OCI-LY1 (cell line): Measurements from ENCODE around the gene LDLRAD2.
"Not testable (repeated sequence)": the region's sequence is repeated elsewhere in the genome, so short reads cannot be mapped to it uniquely, and the experiment has no call there.

Experiments used
- H2AFZ ChIP-seq: fragments of 200-600 bp; sonication (generic), shearing (Covaris generic); 2 replicates; pipeline ENCODE4 v1.6.0; 2014; ENCODE audit warnings: antibody characterized with exemption, mild to moderate bottlenecking, low read length
- H3F3A ChIP-seq: fragments of 200-600 bp; sonication (generic), shearing (Covaris generic); 2 replicates; pipeline ENCODE4 v1.6.0; 2014; ENCODE audit warnings: mild to moderate bottlenecking, antibody characterized with exemption, low read length, moderate library complexity; ENCODE audit not compliant: insufficient read depth
- H3K27ac ChIP-seq: fragments of 200-600 bp; sonication (generic); 2 replicates; pipeline ENCODE4 v1.5.1; 2014; ENCODE audit warnings: low read length, mixed run types, mild to moderate bottlenecking, low read depth; ENCODE audit not compliant: poor library complexity, severe bottlenecking
- H3K27me3 ChIP-seq: fragments of 200-600 bp; sonication (generic); 2 replicates; pipeline ENCODE4 v1.6.0; 2014; ENCODE audit warnings: antibody characterized with exemption, mild to moderate bottlenecking, low read length, moderate library complexity; ENCODE audit not compliant: insufficient read depth
- H3K36me3 ChIP-seq: fragments of 200-600 bp; sonication (generic); 2 replicates; pipeline ENCODE4 v1.6.1; 2014; ENCODE audit warnings: mild to moderate bottlenecking, antibody characterized with exemption, low read length, moderate library complexity, mixed read lengths; ENCODE audit not compliant: insufficient read depth
- H3K4me1 ChIP-seq: fragments of 200-600 bp; sonication (generic); 2 replicates; pipeline ENCODE4 v1.5.1; 2014; ENCODE audit warnings: mild to moderate bottlenecking, low read length, moderate library complexity; ENCODE audit not compliant: insufficient read depth, severe bottlenecking
- H3K4me2 ChIP-seq: fragments of 200-600 bp; sonication (generic), shearing (Covaris generic); 2 replicates; pipeline ENCODE4 v1.6.1; 2014; ENCODE audit warnings: low read length
- H3K4me3 ChIP-seq: fragments of 200-600 bp; sonication (generic); 2 replicates; pipeline ENCODE4 v1.5.1; 2014; ENCODE audit warnings: low read length, low read depth, mild to moderate bottlenecking, mixed read lengths; ENCODE audit not compliant: poor library complexity, severe bottlenecking
- H3K79me2 ChIP-seq: fragments of 200-600 bp; shearing (Covaris generic); 2 replicates; pipeline ENCODE4 v1.6.1; 2016; ENCODE audit warnings: mixed run types, low read length, mixed read lengths; ENCODE audit not compliant: insufficient read depth
- H3K9ac ChIP-seq: fragments of 200-600 bp; sonication (generic), shearing (Covaris generic); 2 replicates; pipeline ENCODE4 v1.6.1; 2014; ENCODE audit warnings: mild to moderate bottlenecking, low read length, mixed read lengths
- H3K9me2 ChIP-seq: fragments of 200-600 bp; sonication (generic), shearing (Covaris generic); 2 replicates; pipeline ENCODE4 v1.6.1; 2014; ENCODE audit warnings: low read depth, mild to moderate bottlenecking, low read length, mixed read lengths
- H3K9me3 ChIP-seq: fragments of 200-600 bp; shearing (Covaris generic); 2 replicates; pipeline ENCODE4 v1.6.1; 2014; ENCODE audit warnings: low read length, mixed read lengths
- H4K20me1 ChIP-seq: fragments of 200-600 bp; sonication (generic), shearing (Covaris generic); 2 replicates; pipeline ENCODE4 v1.6.0; 2016; ENCODE audit warnings: mild to moderate bottlenecking, low read length; ENCODE audit not compliant: insufficient read depth
- CTCF ChIP-seq: fragments of 200-600 bp; sonication (generic), shearing (Covaris generic); IDR thresholded peaks from 2 replicates; pipeline ENCODE4 v1.5.1; 2017; ENCODE audit warnings: mild to moderate bottlenecking, antibody characterized with exemption, low read length, moderate library complexity, mixed read lengths
- EZH2 ChIP-seq: fragments of 200-600 bp; sonication (generic), shearing (Covaris generic); IDR thresholded peaks from 2 replicates; pipeline ENCODE4 v1.8.0; 2017; ENCODE audit warnings: borderline replicate concordance, mixed run types, mild to moderate bottlenecking, antibody characterized with exemption, low read length, moderate library complexity, mixed read lengths

Gene LDLRAD2

GRCh38 chr1:21782868-21783678 lies 29.0 kb upstream of the LDLRAD2 start, which contains the start of gene USP48:
Gene USP48, minus strand, starts transcription at chr1:21783149. Its CDS starts 192 bp downstream, at chr1:21782957.
- Histone ChIP-seq H3K4me2 (peak within 1 kb of the TSS; percentile 82), H2AFZ (peak within 1 kb of the TSS; percentile 42; the same call in 1 of the 2 replicates)
- no peak for TF ChIP-seq CTCF
- TF ChIP-seq EZH2, result no peak

GRCh38 chr1:21783679-21784603 lies 28.1 kb upstream of the LDLRAD2 start:
- H3K4me2 ChIP-seq, result peak overlapping the region; percentile 82
- no peaks in the 10 kb centered on the region for H3K27me3 ChIP-seq
- peak overlapping the region; percentile 97 for H3K27ac ChIP-seq
- peak overlapping the region; percentile 72 for H3K4me3 ChIP-seq
- H4K20me1 ChIP-seq, result no peaks in the 10 kb centered on the region
- no peaks in the 10 kb centered on the region; the same call in 1 of the 2 replicates for H3K36me3 ChIP-seq
- peak overlapping the region; percentile 42; the same call in 1 of the 2 replicates for H2AFZ ChIP-seq
- peaks cover 35% of the 10 kb centered on the region for H3K79me2 ChIP-seq
- H3K9ac ChIP-seq, result peak overlapping the region; percentile 87
- no peaks in the 10 kb centered on the region for H3K9me3 ChIP-seq
- no peaks in the 10 kb centered on the region for H3K9me2 ChIP-seq
- H3K4me1 ChIP-seq, result peaks cover 18% of the 10 kb centered on the region
- no peaks in the 10 kb centered on the region for H3F3A ChIP-seq
- TF ChIP-seq CTCF, result no peak

More at GRCh38 chr1:21782868-21783678, 29.0 kb upstream of the LDLRAD2 start, which contains the start of gene USP48:
- peak within 1 kb of the TSS; percentile 72 for H3K4me3 ChIP-seq
- H3K27me3 ChIP-seq, result no peaks in the 10 kb centered on the region
- H3K27ac ChIP-seq, result peak within 1 kb of the TSS; percentile 97
- no peaks in the 10 kb centered on the region for H4K20me1 ChIP-seq
- H3K9ac ChIP-seq, result peak within 1 kb of the TSS; percentile 87
- no peaks in the 10 kb centered on the region for H3F3A ChIP-seq
- no peaks in the 10 kb centered on the region for H3K9me2 ChIP-seq
- peaks cover 42% of the 10 kb centered on the region for H3K79me2 ChIP-seq
- no peaks in the 10 kb centered on the region; the same call in 1 of the 2 replicates for H3K36me3 ChIP-seq
- no peaks in the 10 kb centered on the region for H3K9me3 ChIP-seq
- peaks cover 18% of the 10 kb centered on the region for H3K4me1 ChIP-seq

- H3K9ac ChIP-seq, H4K20me1 ChIP-seq, H2AFZ ChIP-seq, H3K4me1 ChIP-seq, H3K9me3 ChIP-seq, H3K9me2 ChIP-seq, H3K4me2 ChIP-seq, H3K27ac ChIP-seq, H3K36me3 ChIP-seq, H3K27me3 ChIP-seq, H3F3A ChIP-seq, H3K4me3 ChIP-seq: not testable (repeated sequence)
- peaks cover 17% of the 10 kb centered on the region for H3K79me2 ChIP-seq
Observed at GRCh38 chr1:21785764-21786163, 26.3 kb upstream of the LDLRAD2 start.
